ENCODE results near the gene TOR3A.

DNA sequence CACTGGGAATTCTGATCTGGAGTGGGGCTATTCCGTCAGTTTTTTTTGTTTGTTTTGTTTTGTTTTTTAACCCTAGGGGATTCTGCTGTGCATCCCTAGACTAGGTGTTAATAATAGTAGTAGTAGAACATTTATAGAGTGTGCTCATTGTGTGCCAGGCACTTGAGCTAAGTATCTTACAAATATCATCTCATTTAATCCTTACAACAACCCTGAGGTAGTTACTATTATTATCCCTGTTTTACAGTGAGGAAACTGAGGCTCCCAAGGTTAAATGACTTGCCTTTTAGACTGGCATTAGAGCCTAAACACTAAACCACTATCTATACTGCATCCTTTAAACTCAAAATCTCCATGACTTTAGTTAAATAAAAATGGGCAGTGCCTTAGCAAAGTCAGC, 22.1 kb downstream of the TOR3A start:
- TF ChIP-seq CTCF (IDR thresholded peaks at IDR 0.05; ENCODE audit: insufficient read depth, low read depth, low read length) (no peak), EZH2 (IDR thresholded peaks at IDR 0.05; ENCODE audit: insufficient read depth, low read length) (no peak)
